Neural crest cell (in vitro differentiated cells): Measurements from ENCODE around the gene SNAP25. TPM values are rescaled to one million over a fixed set of nuclear protein-coding genes. Genes with fewer than 3 reads are reported as not detected.

ENCODE experiments used
- DNase-seq: peaks from one replicate; pipeline ENCODE4 v3.0.0; 2021; ENCODE audit warnings: low read depth, mixed read lengths, low spot score
- H3K27ac Mint-ChIP-seq: one replicate; pipeline ENCODE4 v1.8.0; 2021; ENCODE audit warnings: mild to moderate bottlenecking, mixed read lengths; ENCODE audit not compliant: unreplicated experiment
- H3K27me3 Mint-ChIP-seq: 2 replicates; pipeline ENCODE4 v1.8.0; 2021; ENCODE audit warnings: low read depth, mild to moderate bottlenecking, mixed read lengths
- H3K36me3 Mint-ChIP-seq: 2 replicates; pipeline ENCODE4 v1.8.0; 2021; ENCODE audit warnings: low read depth, mild to moderate bottlenecking, mixed read lengths
- H3K4me1 Mint-ChIP-seq: 2 replicates; pipeline ENCODE4 v1.8.0; 2021; ENCODE audit warnings: mixed read lengths
- H3K4me3 Mint-ChIP-seq: one replicate; pipeline ENCODE4 v1.8.0; 2021; ENCODE audit warnings: mild to moderate bottlenecking, mixed read lengths
- H3K9me3 Mint-ChIP-seq: 2 replicates; pipeline ENCODE4 v1.8.0; 2021; ENCODE audit warnings: mixed read lengths
- long read RNA-seq: library from polyadenylated mRNA; unstranded; transcript quantifications from one replicate; pipeline ENCODE4 v2.0.0, GENCODE V29; 2020
- total RNA-seq: library from RNA; stranded (reverse); gene quantifications from 2 replicates; pipeline ENCODE4 v1.2.1, GENCODE V29; 2021
- TF ChIP-seq, protein P1 (sequence below): fragments of 200-600 bp; sonication (generic); conservative IDR thresholded peaks from 2 replicates; pipeline ENCODE4 v1.5.0; 2021; ENCODE audit warnings: antibody characterized with exemption, mild to moderate bottlenecking

SNAP25 gene
- total RNA-seq = 9.2 and 9.8 TPM in 2 replicates
- long read RNA-seq, transcript SNAP25-202 (8 exons, 2,050 nt) = major isoform, 13 of 30 reads
- long read RNA-seq, transcript SNAP25-201 (8 exons, 2,053 nt) = minor isoform, 5 of 30 reads
- long read RNA-seq, partial matches to known transcripts = 6 of 30 reads
- long read RNA-seq, other reads (novel, unspliced or antisense) = 6 of 30 reads

DNA sequence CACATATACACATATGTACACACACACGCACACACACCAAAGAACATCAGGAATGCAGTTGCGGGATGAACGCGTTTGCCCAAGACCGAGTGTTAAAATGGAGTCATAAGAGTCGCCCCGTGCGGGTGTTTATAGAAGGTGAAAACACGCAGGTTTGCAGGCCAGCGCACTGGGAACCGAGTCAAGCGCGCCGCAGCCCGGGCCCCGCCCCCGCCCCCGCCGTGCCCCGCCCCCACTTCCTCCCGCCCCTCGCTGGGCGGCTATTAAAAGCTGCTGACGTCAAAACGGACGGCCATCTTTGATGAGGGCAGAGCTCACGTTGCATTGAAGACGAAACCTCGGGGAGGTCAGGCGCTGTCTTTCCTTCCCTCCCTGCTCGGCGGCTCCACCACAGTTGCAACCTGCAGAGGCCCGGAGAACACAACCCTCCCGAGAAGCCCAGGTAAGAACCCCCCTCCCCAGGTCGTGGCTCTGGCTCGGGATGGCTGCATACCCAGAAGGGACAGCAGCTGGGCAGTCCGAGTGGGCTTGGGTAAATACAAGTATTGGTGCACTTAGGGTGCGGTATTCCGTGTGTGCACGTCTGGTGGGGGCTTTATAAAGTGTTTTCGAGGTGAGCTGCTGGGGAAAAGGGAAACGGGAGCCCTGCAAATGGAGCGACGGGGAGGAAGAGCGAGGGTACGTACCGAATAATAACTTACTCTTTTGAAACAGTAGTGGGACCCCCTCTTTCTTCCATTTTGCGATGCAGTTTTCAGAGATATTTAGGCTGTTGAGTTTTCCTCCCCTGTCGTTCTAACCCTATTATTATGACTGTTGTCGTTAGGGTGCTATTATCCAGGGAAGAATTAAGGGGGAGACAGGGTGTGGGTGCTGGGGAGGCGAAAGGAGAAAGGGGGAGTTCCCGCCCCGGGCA is at the start of gene SNAP25:
Gene SNAP25, plus strand, starts transcription at position 295 of the 916 bp plus-strand sequence. CDS start 56,662 bp downstream, outside the sequence.
- H3K27me3 Mint-ChIP-seq = peaks cover 41% of the 10 kb centered on the region
- TF ChIP-seq, protein P1, sequence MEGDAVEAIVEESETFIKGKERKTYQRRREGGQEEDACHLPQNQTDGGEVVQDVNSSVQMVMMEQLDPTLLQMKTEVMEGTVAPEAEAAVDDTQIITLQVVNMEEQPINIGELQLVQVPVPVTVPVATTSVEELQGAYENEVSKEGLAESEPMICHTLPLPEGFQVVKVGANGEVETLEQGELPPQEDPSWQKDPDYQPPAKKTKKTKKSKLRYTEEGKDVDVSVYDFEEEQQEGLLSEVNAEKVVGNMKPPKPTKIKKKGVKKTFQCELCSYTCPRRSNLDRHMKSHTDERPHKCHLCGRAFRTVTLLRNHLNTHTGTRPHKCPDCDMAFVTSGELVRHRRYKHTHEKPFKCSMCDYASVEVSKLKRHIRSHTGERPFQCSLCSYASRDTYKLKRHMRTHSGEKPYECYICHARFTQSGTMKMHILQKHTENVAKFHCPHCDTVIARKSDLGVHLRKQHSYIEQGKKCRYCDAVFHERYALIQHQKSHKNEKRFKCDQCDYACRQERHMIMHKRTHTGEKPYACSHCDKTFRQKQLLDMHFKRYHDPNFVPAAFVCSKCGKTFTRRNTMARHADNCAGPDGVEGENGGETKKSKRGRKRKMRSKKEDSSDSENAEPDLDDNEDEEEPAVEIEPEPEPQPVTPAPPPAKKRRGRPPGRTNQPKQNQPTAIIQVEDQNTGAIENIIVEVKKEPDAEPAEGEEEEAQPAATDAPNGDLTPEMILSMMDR = no peak
- no peaks in the 10 kb centered on the region for H3K9me3 Mint-ChIP-seq
- peak within 1 kb of the TSS; percentile 96 for H3K27ac Mint-ChIP-seq
- no peaks in the 10 kb centered on the region for H3K36me3 Mint-ChIP-seq
- peak within 1 kb of the TSS; percentile 90 for H3K4me3 Mint-ChIP-seq
- H3K4me1 Mint-ChIP-seq = peaks cover 35% of the 10 kb centered on the region
- peak; percentile 78 for DNase-seq

- Mint-ChIP-seq H3K27me3 (peaks cover 15% of the 10 kb centered on the region), H3K4me1 (peaks cover 5% of the 10 kb centered on the region), H3K27ac (no peak overlapping the region), H3K9me3 (no peaks in the 10 kb centered on the region), H3K36me3 (no peaks in the 10 kb centered on the region), H3K4me3 (no peak overlapping the region)
- DNase-seq = no peak
- TF ChIP-seq, protein P1 = no peak
Measured at GRCh38 chr20:10169752-10170151, 48.9 kb upstream of the SNAP25 start.

GRCh38 chr20:10170261-10170660 is 48.4 kb upstream of the SNAP25 start:
- no peak overlapping the region for H3K27ac Mint-ChIP-seq
- peaks cover 5% of the 10 kb centered on the region for H3K4me1 Mint-ChIP-seq
- H3K9me3 Mint-ChIP-seq = no peaks in the 10 kb centered on the region
- no peak overlapping the region for H3K4me3 Mint-ChIP-seq
- DNase-seq = no peak
- H3K36me3 Mint-ChIP-seq = no peaks in the 10 kb centered on the region
- TF ChIP-seq, protein P1 = no peak
- H3K27me3 Mint-ChIP-seq = peaks cover 15% of the 10 kb centered on the region

DNA sequence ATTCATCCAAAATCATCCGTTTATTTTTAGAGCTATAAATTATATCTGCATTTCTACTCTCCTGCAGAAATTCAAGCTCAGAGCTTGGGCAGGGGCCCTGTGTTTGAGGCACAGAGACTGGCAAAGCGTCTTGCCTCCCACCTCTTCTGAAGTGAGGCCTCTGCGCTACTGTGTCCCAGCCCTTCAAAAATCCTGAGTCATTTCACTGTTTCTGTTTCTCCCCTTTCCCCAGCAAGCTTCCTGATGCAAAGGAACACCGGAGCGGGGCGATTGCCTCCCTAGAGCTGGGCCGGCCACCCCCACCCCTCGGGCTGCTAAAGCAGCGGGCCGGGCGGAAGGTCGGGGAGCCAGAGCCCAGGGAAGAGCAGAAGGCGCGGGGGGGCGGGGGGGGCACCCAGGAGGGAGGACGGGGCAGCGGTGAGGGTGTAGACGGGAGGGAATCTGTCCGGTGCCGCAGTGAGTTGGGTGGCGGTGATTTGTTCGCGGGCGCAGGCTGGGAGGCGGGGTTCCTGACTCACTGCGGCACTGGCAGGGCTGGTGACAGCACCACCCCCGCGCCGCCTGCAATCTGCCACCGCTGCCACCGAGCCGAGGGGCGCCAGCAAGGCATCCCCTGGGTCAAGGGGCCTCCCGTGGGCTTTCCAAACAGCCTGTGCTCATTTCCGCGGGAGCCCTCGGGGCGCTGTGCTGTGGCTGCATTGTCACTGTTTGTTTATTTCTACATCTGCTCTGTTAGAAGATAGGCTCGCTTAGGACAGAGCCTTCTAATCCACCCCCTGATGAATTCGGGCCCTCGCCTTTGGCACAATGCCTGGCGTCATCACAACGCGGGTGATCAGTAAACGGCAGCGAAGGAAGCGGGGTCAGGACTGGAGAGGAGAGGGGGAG is 46.5 kb upstream of the SNAP25 start:
- Mint-ChIP-seq H3K4me1 (peaks cover 5% of the 10 kb centered on the region), H3K27ac (no peak overlapping the region), H3K36me3 (no peaks in the 10 kb centered on the region), H3K27me3 (peaks cover 15% of the 10 kb centered on the region), H3K4me3 (peak overlapping the region; percentile 76), H3K9me3 (no peaks in the 10 kb centered on the region)
- TF ChIP-seq, protein P1 = peak; percentile 19
- peak; percentile 7 for DNase-seq

DNA sequence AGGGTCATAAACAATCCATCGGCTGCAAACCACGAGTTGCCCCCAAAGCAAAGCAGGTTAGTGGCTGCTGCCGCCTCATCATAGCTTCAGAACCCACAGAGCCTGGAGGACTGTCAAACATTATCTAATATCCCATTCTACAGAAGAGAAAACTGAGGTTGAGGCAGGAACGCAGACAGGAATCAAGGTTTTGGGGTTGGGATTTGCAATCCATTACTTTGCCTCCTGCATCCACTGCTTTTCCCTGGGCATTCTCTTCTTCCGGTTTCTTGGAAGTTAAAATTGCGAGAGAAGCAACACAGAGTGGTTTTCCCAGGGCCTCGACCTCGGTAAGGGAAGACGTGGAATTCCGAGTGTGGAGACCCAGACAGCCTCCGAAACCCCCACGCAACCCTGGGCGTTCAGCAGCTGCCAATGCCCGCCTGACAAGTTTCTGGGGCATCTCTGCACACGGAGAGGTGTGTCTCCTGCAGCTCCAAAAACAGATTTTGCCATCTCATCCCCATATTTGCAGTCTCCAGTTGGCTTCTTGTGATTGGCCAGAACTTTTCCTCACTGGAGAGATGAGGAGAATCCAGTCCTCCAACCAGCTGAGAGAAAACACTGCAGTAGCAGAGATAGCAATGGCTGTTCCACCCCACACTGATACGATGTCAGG is 45.5 kb upstream of the SNAP25 start:
- no peak for DNase-seq
- H3K27me3 Mint-ChIP-seq = peaks cover 12% of the 10 kb centered on the region
- no peaks in the 10 kb centered on the region for H3K36me3 Mint-ChIP-seq

More for the DNA sequence above, 45.5 kb upstream of the SNAP25 start:
- peaks cover 5% of the 10 kb centered on the region for H3K4me1 Mint-ChIP-seq
- TF ChIP-seq, protein P1 = no peak
- H3K9me3 Mint-ChIP-seq = no peaks in the 10 kb centered on the region
- H3K4me3 Mint-ChIP-seq = no peak overlapping the region
- H3K27ac Mint-ChIP-seq = no peak overlapping the region
